IPS-NIHi7 (cell line): ENCODE measurements around the gene AP1M1.
"Not testable (repeated sequence)": the region's sequence is repeated elsewhere in the genome, so short reads cannot be mapped to it uniquely, and the experiment has no call there.

Experiments used
- DNase-seq: peaks from one replicate; pipeline ENCODE4 v3.0.0; 2012; ENCODE audit warnings: mixed read lengths; ENCODE audit errors: extremely low spot score

The AP1M1 gene

GRCh38 chr19:16261584-16262368 is 64.1 kb downstream of the AP1M1 start:
- no peak for DNase-seq

GRCh38 chr19:16262618-16263017 is 64.9 kb downstream of the AP1M1 start:
- no peak for DNase-seq

DNA sequence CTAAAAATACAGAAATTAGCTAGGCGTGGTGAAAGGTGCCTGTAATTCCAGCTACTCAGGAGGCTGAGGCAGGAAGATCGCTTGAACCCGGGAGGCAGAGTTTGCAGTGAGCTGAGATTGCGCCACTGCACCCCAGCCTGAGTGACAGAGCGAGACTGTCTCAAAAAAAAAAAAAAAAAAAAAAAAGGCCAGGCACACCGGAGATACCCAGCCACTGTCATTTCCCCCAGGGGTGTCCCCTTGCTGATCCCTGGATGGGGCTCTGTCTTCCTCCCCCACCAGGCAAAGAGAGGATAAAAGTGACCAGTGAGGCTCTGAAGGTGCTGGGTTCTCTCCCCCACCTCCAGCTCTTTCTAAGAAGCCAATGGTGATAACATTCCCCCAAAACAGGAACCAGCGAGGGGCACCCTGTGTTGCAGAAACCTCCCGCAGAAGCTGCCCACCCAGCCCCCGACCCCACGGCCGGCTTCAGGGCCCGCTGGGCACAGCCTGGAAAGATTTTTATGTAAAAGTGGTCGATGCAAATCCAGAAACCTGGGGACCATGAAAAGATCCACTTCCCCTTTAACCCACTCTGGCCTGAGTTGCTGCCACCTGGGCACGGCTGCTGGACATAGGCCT is 65.5 kb downstream of the AP1M1 start:
- no peak for DNase-seq

GRCh38 chr19:16265205-16265604 is 67.5 kb downstream of the AP1M1 start:
- no peak for DNase-seq

GRCh38 chr19:16265890-16266585 is 68.3 kb downstream of the AP1M1 start:
- DNase-seq: no peak

- no peak for DNase-seq
These were observed 68.9 kb downstream of the AP1M1 start for GRCh38 chr19:16266586-16266942.

- no peak for DNase-seq
These were observed 71.1 kb downstream of the AP1M1 start for GRCh38 chr19:16268676-16269319.

GRCh38 chr19:16272945-16273344 is 75.2 kb downstream of the AP1M1 start:
- no peak for DNase-seq

DNA sequence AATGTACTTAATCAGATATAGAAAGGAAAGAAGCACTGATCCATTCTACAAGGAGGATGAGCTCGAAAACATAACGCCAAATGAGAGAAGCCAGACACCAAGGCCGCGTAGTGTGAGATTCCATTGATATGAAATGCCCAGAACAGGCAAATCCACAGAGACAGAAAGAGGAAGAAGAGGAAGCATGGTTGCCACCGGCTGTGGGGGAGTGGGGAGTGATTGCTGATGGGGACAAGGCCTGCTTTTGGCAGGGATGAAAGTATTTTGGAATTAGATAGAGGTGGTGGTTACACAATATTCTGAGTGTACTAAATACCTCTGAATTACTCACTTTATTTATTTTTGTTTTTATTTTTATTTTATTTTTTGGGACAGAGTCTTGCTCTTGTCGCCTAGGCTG is 76.7 kb downstream of the AP1M1 start:
- no peak for DNase-seq

DNA sequence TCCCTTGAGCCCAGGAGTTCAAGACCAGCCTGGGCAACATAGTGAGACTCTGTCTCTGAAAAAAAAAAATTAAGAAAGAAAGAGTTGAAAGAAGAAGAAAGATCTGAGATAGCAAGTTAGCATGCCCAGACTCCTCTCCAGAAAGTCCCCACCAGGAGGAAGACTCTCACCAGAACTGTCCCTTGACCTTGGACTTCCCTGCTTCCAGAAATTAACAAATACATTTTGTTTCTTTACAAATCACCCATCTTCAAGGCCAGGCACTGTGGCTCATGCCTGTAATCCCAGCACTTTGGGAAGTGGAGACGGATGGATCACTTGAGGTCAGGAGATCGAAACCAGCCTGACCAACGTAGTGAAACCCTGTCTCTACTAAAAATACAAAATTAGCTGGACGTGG is 82.6 kb downstream of the AP1M1 start:
- DNase-seq: no peak

GRCh38 chr19:16281743-16282142 is 84.0 kb downstream of the AP1M1 start:
- no peak for DNase-seq

DNA sequence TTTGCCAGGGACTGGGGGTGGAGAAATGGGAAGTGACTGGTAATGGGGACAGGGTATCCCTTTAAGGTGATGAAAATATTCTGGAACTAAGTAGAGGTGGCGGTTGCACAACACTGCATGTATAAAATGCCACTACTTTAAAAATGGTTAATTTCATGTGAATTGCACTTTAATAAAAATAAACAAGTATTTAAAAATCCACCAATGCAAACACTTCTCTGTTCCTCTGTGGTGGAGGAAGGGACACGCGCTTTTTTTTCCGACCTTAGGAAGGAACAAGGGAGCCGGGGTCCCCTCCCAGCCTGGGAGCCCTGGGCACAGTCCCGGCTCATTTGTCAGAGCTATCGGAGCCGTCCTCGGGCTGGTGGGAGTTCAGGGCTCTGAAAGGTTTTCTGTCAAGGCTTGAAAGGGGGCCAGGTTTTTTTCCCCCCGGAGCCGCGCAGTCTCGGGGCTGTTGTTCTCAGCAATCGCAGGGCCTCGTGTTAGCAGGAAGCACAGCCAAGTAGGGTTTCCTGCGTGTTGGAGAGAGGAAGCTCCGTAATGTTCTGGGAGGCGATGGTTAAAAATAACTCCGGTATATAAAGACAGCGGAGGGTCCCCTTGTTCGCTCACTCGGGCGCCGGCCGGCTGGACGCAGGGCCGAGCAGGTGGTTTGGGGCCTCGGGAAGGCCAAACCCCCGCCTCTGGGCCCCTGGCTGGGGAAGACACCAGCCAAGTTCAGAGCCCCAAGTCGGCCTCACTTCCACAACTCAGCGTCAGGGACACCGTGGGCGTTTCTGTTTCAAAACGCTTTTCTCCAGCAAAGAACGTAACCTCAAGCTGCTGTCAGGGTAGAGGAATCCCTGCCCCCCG is 85.7 kb downstream of the AP1M1 start:
- DNase-seq: no peak

DNA sequence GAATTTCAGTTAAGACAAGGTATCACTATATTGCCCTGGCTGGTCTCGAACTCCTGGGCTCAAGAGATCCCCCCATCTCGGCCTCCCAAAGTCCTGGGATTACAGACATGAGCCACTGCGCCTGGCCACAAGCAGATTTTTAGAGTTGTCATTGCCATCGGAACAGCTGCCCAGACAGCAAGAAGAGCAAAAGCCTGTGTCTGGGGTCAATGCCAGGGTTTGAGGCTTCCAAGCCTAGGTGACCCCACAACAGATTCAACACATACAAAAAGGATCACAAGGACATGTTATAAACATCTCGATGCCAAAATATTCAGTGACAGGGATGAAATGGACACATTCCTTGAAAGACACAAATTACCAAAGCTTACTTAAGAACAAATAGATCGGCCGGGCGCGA is 86.8 kb downstream of the AP1M1 start:
- DNase-seq: no peak

DNA sequence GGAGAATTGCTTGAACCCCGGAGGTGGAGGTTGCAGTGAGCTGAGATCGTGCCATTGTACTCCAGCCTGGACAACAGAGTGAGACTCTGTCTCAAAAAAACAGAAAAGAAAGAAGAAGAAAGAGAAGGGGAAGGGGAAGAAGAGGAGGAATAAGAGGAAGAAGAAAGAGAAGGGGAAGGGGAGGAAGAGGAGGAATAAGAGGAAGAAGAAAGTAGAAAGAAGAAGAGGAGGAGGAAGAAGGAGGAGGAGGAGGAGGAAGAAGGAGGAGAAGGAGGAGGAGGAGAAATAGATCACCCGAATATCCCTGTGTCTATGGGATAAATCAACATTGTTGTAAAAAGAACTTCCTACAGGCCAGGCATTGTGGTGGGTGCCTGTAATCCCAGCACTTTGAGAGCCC is 87.4 kb downstream of the AP1M1 start:
- not testable (repeated sequence) for DNase-seq

GRCh38 chr19:16285769-16286498 is 88.2 kb downstream of the AP1M1 start:
- DNase-seq: no peak

- DNase-seq: no peak
These were observed 90.8 kb downstream of the AP1M1 start for GRCh38 chr19:16288544-16288943.

- no peak for DNase-seq
These were observed 91.9 kb downstream of the AP1M1 start for GRCh38 chr19:16289594-16289993.

DNA sequence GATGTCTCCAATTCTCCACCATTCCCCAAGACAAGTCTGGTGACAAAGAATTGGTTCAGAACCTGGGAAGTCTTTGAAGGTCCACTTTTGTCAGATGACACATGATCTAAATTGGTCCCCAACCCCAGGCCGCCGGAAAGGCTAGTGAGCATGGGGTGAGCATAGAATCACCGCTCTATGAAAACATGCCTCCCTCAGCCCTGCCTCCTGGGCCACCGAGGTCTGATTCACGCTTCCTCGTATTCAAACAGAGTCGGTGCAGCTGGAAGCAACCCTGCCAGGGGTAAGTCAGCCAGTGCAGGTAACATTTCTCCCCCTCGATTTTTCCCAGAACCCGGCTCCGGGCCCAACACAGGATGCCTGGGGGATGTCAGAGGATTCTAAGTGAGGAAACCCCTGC is 93.0 kb downstream of the AP1M1 start:
- no peak for DNase-seq

DNA sequence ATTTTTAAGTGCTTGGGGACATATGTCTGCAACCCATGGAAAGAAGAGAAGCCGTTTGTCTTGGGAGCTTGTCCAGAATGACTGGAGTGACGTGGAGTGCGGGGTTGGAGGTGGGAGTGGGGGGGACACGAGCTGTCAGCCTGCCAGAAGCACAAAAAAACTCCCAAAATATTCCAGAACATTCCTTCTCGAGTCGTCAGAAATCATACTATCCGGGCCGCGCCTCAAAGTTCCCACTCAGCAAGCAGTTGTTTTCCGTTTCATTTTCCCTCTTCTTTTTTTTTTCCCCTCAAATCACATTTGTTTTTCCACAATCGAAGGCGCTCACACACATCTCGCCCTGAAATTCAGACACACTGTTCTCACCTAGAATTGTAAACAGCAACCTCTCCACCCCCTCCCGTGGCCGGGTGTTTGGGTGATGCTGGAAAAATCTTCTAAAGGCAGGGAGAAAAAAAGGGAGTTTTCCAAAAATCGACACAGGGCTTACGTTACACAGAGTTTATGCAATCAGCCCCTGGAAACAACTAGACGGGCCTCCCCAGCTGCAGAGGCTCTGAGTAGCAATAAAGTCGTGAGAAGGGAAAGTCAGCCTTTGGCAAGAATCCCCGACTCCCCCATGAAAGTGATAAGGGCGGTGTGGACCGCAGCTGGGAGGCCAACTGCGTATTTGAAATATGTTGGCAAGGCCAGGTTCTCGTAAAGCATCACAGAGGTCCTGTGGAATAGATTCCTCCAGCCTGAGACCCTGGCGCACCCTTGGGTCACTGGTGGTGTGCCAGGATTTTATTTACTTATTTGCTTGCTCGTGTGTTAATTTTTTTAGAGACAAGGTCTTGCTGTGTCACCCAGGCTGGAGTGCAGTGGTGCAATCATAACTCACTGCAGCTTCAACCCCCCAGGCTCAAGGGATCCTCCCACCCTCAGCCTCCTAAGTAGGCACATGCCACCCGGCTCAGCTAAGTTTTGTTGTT is 95.7 kb downstream of the AP1M1 start:
- DNase-seq: no peak

- no peak for DNase-seq
These were observed 97.3 kb downstream of the AP1M1 start for GRCh38 chr19:16295057-16295456.
